ENCODE data around the gene RPH3AL.
"Not testable (repeated sequence)": the region's sequence is repeated elsewhere in the genome, so short reads cannot be mapped to it uniquely, and the experiment has no call there.

The RPH3AL gene

DNA sequence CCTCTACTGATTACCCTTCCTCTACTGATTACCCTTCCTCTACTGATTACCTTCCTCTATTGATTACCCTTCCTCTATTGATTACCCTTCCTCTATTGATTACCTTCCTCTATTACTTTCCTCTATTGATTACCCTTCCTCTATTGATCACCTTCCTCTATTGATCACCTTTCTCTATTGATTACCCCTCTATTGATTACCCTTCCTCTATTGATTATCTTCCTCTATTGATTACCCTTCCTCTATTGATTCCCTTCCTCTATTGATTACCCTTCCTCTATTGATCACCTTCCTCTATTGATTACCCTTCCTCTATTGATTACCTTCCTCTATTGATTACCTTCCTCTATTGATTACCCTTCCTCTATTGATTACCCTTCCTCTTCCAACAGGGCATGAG lies 108.7 kb downstream of the RPH3AL start:
- DNase-seq (ENCODE audit: low read depth in 1 of 2, low spot score in 1 of 2) = not testable (repeated sequence)

DNA sequence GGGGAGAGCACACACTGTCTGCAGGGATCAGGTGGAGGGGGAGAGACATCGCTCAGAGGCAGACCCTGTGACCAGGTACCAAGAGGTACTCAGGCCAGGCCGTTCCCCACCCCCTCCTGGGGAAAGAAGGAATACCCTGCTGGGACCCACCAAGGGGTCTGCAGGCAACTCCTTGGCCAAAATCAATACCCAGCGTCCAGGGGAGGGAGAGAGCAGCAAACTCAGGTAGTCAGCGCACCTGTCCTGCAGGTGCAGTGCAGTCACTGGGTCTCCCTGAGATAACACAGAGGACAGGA lies 113.7 kb downstream of the RPH3AL start:
- no peak for DNase-seq (ENCODE audit: low read depth in 1 of 2, low spot score in 1 of 2)

DNA sequence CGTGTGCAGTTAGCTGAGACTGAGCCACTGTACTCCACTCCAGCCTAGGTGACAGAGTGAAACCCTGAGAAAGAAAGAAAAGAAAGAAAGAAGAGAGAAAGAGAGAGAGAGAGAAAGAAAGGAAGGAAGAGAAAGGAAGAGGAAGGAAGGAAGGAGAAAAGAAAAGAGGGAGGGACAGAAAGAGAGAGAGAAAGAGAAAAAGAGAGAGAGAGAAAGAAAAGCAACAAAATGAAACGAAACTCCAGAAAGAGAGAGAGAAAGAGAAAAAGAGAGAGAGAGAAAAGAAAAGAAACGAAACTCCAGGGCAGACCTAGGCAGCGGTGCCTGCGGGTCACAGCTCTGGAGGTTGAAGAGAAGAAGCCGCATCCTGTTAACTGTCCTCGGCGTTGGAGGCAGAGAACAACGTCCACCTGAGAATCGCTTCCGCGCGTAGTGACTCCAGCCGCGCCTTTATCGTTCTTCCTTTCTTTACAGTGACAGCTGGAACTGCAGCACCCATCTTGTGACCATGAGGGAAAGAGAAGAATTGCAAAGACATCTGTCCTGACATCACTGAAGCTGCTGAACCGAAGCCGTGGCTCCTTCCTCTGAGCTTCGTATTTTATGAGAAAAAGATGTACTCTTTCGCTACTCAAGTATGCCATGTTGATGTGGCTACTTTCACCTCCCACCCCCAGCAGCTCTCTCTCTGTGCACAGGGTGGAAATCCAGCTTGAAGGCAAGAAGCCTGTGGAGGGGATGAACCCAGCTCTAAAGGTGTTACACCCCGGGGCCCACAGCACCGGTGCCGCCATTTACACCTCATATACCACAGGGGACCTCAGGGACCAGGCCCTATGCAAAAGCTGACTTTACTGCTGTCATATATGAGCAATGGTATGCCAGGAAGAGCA lies 114.3 kb downstream of the RPH3AL start:
- DNase-seq (ENCODE audit: low read depth in 1 of 2, low spot score in 1 of 2) = no peak

DNA sequence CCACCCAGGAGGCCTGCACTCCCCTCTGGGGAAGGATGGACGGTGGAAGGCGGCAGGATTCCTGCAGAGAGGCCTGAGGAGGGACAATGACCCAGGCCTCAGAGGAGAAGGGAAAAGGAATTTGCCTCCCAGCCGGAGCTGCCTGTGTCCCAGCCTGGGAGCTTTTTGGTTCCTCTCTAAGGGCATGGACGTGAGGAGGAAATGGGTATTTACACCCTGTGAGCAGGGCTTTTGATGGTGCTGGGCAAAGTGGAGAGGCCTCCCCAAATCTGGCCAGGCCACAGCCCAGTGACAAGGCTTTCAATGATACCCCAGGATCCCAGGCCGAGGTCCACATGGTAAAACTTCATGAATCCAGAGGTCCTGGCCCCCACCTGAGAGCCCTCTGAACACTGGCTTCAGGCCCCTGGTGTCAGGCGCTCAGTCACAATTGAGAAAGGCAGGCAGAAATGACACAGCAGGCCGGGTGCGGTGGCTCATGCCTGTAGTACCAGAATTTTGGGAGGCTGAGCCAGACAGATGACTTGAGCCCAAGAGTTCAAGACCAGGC lies 115.1 kb downstream of the RPH3AL start:
- DNase-seq (ENCODE audit: low read depth in 1 of 2, low spot score in 1 of 2) = no peak

DNA sequence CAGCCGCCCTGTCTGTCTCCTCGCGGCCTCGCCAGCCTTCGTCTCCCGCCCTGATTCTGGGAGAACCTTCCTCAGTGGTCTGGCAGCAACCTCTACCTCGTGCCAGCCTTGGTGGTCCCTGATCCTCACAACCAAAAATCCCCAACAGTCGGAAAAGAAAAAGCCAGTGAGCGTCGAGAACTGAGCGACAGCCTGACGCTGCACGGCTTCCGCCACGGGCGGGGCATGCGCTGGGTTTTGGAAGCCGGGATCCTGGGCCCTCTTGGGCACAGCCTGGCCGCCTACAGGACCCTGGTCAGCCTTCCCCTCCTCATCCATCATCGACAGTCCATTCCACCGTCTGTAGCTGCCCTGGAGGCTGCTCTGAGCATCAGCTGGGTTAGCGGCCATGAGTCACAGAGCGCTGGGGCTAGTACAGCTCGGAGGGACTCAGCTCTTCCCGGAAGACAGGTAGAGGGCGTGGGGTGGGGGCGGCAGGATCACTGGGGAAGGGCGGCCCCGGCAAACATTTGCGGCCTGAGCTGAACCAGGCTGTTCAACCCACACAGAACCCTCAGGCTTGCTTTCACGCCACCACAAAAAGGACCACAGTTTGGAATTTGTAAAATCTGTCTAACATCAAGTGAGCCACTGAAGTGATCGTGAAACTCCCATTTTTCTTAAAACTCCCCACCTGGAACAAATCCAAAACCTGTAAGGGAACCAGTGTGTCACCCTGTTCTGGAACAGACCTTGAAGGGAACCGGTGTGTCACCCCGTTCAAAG lies 115.8 kb downstream of the RPH3AL start:
- DNase-seq (ENCODE audit: low read depth in 1 of 2, low spot score in 1 of 2) = no peak

DNA sequence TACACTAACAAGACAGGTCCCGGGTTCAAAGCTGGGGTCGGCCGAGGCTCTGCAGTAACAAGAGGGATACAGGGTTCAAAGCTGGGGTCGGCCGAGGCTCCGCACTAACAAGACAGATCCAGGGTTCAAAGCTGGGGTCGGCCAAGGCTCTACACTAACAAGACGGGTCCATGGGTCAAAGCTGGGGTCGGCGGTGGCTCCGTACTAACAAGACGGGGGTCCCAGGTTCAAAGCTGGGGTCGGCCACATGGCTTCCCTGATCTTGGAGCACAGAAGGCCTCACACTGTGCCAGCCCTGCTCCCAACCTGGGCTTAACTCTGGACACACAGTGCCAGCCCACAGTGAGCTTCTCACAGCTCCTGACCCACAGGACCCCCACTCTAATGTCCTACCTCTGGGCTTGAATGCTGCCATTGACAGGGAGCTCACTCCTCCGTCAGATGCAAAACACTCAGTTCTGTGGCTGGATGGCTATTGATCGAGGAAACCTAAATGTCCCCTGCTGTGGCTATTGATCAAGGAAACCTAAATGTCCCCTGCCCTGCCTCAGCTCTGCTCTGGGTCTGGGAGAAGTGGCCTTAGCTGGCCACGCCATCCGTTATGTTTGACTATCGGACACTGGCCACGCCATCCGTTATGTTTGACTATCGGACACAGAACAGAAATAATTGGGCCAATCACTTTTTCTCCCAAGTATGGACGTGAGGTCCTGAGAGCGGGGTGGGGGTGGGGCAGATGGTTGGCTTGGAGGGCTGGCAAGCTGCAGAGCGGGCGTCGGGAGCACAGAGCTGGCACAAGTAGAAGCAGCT lies 116.6 kb downstream of the RPH3AL start:
- DNase-seq (ENCODE audit: low read depth in 1 of 2, low spot score in 1 of 2) = no peak

DNA sequence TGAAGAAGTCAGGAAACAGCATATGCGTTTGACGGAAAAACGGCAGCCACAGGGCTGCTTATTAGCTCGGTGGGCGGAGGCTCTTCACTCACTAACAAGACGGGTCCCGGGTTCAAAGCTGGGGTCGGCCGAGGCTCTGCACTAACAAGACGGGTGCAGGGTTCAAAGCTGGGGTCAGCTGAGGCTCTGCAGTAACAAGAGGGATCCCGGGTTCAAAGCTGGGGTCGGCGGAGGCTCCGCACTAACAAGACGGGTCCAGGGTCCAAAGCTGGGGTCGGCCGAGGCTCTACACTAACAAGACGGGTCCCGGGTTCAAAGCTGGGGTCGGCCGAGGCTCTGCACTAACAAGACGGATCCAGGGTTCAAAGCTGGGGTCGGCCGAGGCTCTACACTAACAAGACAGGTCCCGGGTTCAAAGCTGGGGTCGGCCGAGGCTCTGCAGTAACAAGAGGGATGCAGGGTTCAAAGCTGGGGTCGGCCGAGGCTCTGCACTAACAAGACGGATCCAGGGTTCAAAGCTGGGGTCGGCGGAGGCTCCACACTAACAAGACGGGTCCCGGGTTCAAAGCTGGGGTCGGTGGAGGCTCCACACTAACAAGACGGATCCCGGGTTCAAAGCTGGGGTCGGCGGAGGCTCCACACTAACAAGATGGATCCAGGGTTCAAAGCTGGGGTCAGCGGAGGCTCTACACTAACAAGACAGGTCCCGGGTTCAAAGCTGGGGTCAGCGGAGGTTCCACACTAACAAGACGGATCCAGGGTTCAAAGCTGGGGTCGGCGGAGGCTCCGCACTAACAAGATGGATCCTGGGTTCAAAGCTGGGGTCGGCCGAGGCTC lies 117.4 kb downstream of the RPH3AL start:
- not testable (repeated sequence) for DNase-seq (ENCODE audit: low read depth in 1 of 2, low spot score in 1 of 2)

DNA sequence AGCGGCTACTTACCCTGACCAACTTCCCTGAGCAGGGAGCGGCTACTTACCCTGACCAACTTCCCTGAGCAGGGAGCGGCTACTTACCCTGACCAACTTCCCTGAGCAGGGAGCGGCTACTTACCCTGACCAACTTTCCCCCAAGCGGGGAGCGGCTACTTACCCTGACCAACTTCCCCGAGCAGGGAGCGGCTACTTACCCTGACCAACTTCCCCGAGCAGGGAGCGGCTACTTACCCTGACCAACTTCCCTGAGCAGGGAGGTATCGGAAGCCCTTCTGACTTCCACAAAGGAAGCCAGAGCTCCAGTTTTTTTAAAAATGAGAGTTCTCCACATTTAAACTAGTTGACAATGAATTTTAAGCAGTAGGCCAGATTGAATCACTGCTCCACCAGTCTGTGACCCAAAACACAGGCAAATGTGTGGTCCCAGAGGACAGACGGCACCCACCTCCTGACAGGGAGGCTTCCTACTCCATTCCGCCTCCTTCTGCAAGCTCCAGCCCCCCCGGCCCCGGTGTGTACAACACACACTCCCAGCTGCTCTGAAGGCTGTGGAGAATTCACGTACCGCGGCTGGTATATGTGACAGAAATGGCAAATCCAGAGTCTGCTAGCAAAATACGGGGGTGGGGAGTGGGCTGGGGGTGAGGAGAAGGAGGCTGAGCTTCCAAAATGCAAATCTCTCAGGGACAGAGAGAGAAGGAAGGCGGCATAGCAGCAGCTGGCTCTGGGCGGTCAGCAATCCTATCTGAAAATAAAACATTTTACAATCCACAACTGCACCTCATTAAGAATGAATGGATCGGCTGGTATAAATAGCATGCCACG lies 118.2 kb downstream of the RPH3AL start:
- not testable (repeated sequence) for DNase-seq (ENCODE audit: low read depth in 1 of 2, low spot score in 1 of 2)

DNA sequence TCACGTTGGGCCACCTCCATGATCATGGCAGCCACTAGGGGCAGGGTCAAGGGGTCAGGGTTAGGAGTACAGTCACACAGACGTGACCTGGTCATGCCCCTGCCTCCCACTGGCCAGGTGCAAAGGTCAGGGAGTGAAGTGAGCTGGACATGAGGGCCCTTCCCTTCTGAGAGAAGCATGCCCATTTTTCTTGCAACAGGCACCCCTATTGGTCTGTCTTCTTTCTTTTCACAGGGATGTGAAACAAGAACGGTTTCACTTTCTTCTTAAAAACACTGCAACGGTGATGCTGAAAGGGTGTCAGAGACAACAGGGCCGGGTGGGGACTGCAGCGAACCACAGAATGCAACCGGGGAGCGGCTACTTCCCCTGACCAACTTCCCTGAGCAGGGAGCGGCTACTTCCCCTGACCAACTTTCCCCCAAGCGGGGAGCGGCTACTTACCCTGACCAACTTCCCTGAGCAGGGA lies 119.1 kb downstream of the RPH3AL start:
- no peak for DNase-seq (ENCODE audit: low read depth in 1 of 2, low spot score in 1 of 2)

DNA sequence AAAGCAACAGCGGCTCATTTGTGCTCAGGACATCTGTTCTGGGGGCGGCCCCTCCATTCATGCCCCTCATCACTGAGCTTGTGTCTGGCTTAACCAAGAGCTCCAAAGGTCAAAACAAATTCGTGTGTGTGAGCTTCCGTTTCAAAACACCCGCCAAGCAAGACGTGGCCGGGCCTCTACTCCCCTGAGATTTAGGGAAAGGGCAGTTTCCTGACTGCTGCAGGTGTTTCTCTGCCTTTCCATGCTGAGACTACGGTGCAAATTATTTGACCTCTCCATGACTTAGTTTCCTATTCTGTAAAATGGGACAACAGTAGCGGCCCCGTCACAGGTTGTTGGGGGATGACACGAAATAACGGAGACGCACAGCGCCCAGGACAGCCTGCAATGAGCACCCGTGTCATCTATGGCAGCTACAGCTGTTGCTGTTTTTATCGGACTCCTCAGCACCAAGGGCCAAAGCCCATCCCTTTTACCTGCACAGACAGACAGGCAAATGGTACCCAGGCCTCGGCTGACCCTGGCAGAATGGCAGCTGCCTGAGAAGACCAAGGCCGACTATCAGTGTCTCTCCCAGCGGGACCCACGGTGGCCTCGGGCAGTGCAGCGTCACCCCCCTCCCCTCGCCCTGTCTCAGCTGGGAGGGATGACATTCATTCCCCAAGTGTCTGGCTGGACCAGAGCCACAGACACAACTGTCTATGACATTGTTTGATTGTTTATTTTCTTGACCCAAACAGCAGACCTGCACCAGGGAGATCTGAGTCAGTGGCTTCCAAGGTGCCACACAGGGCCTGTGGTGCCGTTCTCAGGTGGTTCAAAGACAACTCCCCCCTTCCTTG lies 120.4 kb downstream of the RPH3AL start:
- no peak for DNase-seq (ENCODE audit: low read depth in 1 of 2, low spot score in 1 of 2)

DNA sequence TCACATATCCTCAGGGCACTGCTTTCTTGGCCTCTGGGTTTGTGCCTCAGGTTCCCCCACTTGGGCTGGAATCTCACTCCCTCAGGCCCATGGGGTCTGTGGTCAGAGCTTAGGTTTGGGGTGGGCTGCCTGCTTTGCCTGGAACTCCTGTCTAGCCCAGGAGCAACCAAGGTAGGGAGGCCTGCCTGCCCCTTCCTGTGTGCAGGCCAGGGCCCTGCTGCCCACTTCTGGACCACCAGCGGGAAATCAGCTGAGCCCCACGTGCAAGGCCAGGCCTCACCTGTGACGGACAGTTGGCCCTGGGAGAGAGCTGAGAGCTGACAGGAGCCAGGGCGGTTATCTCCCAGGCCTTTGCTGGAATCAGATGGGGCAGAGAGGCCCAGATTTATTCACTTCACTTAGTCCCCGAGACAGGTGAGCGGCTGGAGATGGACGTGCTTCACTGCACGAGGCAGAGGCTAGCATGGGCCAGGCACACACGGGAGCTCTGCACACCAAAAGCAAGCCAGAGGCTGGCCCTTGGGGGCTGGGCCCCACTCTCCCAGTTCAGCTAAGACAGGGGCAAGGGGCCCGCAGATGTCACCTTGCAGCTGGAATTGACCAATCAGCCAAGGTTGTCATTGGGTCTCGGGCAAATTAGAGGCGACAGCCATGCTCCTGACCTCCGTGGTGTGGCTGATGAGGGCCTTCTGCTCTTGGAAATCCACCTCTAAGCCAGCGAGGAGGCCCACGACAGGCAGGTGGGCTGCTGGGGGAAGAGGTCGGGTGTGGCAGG lies 121.2 kb downstream of the RPH3AL start:
- DNase-seq (ENCODE audit: low read depth in 1 of 2, low spot score in 1 of 2) = no peak

DNA sequence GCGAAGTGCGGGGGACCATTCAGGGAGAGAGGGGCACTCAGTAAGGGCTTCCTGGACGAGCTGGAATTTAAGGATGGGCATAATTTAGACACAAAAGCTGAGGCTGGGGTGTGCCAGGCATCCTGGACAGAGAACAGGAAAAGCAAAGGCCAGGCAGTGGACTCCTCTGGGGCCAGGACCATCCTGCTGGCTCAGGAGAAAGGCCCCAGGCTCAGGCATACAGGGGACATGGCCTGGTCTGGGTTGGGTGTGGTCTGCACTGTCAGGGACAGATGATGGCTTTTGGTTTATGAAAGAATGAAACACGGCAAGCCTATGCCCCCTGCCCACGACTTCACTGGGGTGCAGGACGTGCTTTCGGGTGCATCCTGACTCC lies 122.2 kb downstream of the RPH3AL start:
- no peak for DNase-seq (ENCODE audit: low read depth in 1 of 2, low spot score in 1 of 2)

DNA sequence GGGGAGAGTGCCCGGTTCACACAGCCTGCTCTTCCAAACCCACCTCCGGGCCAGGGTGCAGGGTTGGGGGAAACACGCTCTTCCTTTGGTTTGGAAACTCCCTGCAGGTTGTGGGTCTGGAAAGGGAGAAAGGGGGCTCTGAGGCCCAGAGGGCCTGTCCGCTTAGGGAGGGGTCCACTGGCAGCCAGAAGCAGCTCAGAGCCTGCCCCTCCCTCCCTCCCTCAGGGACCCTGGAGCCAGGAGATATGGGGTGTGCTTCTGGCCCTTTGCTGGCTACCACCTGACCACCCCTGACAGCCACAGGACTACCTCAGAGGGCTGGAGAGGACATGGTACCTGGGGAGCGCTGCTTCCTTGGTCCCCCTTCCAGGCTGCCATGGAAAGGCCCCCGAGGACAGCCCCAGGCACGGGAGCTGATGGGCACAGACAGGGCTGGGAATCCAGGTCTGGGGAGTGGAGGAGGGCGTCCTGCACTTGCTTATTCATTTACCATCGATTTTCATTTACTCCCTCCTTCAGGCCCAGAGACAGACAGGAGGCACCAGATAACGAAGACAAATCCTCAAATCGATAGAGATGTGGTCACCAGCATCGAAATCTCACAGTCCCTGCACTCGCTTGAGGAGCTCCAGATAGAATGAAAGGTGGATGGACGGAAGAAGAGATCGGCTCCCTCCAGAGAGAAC lies 122.8 kb downstream of the RPH3AL start:
- DNase-seq (ENCODE audit: low read depth in 1 of 2, low spot score in 1 of 2) = no peak

DNA sequence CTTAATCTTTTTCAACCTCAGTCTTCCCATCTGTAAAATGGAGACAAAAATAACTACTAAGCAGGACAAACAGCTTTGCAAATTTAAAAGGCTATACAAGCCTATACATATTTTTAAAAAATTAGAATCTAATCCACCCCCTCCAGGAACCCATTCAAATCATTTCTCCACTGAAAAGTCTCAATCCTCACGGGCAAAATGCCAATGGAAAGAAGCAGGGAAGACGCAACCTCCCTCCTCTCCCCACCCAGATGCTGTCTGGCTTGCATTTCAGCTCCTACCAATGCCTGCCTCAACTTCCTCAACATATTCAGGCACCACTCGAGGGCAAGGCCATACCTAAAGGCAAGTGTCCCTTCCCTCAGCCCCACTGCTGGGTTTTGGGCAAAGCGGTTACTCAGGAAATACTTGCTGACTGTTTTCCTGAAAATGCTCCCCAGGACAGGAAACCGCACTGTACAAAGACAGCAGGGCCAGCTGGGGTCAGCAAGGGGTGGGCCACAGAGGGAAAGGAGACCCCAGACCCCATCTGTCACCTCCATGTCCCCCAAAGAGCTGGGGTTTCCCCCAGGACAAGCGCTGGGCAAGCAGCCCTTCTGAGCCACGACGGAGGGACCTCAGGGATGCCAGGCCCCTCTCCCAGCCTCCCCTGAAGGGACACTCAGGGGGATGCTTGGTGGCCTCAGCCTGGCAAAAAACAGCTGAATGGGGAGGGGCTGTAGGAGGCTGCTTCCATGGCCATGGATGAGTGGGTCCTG lies 123.5 kb downstream of the RPH3AL start:
- DNase-seq (ENCODE audit: low read depth in 1 of 2, low spot score in 1 of 2) = no peak

DNA sequence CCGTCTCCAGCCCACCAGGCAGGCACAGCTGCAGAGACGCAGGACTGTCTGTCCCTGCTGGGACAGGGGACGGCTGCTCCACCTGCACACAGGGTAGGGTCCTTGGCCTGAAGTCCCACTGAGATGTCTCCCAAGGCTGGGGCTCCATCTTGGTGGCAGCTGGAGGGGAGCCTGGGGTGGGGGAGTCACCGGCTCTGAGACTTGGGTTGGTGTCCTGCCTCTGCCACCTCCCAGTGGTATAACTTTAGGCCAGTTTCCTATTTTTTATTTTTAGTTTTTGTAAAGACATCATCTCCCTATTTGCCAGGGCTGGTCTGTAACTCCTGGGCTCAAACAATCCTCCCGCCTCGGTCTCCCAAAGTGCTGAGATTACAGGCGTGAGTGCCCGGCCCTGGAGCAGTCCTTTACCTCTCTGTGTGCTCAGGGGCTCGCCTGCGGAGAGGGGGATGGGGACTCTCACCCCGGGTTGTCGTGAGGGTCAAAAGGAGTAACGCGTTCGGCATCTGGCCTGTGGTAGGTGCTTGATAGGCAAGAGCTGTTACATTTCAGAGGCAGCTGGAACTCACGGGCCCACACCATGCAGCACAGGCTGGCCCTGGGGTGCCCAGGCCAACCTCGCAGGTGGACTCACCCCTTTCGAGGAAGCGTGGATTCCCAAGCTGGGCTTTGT lies 124.5 kb downstream of the RPH3AL start:
- DNase-seq (ENCODE audit: low read depth in 1 of 2, low spot score in 1 of 2) = no peak
